ENCODE results near the gene MORN5.

The MORN5 gene

GRCh38 chr9:122228568-122229484 is 69.1 kb downstream of the MORN5 start, which contains the start of gene LHX6:
Gene LHX6 (minus strand): TSS chr9:122228957. CDS start chr9:122228740, 217 bp downstream.
- no peak for DNase-seq (ENCODE audit: low read depth in 2 of 2, low spot score in 1 of 2)

GRCh38 chr9:122229485-122229837 is 69.8 kb downstream of the MORN5 start:
- no peak for DNase-seq (ENCODE audit: low read depth in 2 of 2, low spot score in 1 of 2)

DNA sequence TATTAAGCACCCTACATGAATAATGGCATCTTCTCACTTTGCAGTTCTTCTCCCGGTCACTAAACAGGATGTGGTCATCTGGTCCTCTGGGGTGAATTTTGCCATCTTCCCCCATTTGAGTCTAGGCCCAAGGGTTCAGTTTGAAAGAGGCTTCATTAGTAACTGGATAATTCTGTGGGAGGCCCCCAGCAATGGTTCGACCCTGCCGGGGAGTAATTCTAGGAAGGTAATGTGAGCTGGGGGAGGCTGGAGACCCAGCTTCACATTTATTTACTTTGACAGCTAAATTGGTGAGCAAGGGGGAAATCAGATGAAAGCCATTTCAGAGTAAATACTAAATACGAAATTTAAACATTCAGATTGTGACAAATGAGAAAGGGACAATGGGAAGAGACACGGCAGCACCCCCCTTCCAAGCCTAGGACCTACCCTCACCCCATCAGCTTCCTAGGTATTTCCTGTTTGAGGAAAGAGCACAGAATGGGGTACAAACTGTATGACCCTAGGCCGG is 73.1 kb downstream of the MORN5 start:
- no peak for DNase-seq (ENCODE audit: low read depth in 2 of 2, low spot score in 1 of 2)

- DNase-seq (ENCODE audit: low read depth in 2 of 2, low spot score in 1 of 2): no peak
These were observed 74.5 kb downstream of the MORN5 start for GRCh38 chr9:122234022-122234748.

GRCh38 chr9:122236681-122237080 is 77.0 kb downstream of the MORN5 start:
- no peak for DNase-seq (ENCODE audit: low read depth in 2 of 2, low spot score in 1 of 2)

- DNase-seq (ENCODE audit: low read depth in 2 of 2, low spot score in 1 of 2): no peak
These were observed 80.0 kb downstream of the MORN5 start for GRCh38 chr9:122239722-122240121.

DNA sequence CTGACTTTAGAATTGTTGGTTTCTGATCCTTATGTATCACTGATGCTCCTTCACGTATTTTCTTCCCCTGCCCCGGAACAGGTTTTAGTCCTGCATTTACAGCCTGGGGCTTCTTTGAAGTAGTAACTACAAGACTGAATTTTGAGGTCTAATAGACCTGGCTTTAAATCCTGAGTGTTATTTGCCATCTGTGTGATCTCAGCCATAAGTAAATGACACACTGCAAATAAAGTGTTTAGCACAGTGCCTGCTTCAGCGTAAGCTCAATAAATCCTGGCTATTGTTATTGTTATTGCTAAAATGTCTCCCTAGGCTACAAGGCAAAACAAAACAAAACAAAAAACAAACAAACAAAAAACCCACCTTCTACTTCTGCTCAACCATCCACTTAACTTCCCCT is 84.6 kb downstream of the MORN5 start:
- no peak for DNase-seq (ENCODE audit: low read depth in 2 of 2, low spot score in 1 of 2)

DNA sequence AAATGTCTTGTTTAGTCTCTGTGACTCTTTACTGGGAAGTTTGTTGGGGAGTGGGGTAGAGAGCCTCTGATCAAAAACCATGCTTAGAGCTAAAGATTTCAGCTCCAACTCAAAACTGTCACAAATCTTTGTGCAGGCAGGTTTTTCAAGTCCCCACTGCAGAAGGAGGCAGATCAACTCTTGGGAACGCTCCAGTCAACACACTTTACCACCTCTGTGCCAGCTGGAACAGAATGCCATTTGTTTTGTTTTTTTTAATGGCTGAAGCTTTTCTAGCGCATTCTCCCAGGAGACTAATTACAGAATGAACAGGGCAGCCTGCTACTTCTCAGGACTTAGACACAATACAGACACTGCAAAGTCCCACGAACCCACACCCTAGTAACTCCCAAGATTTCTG is 87.0 kb downstream of the MORN5 start:
- no peak for DNase-seq (ENCODE audit: low read depth in 2 of 2, low spot score in 1 of 2)

DNA sequence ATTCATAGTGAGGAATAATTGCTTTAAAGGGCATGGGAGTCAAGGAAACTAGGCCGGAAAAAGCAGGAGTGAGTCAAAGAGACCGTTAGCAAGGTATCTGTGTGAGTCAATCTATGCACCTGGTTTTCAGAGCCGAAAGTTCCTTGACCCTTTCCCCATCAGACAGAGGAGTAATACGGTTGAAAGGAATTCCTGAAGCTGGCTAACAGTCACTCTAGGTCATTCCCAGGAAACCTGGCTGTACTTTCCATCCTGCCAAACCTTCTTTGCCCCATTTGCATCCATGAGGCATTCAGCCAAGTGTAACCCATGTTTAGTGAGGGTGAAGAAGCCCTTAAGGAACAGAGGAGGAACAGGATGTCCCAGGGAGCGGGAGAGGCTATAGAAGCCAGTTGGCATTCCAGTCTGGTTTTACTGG is 88.7 kb downstream of the MORN5 start:
- DNase-seq (ENCODE audit: low read depth in 2 of 2, low spot score in 1 of 2): no peak
